ENCODE results near the gene RAB8A. TPM values are rescaled to one million over a fixed set of nuclear protein-coding genes. Genes with fewer than 3 reads are reported as not detected.

RAB8A gene
- total and polyA plus RNA-seq, 2 of the 8 experiments (the other 6 are each of a cell fraction or from before 2014, with no cell fraction given) = 65.8 to 97.0 TPM

DNA sequence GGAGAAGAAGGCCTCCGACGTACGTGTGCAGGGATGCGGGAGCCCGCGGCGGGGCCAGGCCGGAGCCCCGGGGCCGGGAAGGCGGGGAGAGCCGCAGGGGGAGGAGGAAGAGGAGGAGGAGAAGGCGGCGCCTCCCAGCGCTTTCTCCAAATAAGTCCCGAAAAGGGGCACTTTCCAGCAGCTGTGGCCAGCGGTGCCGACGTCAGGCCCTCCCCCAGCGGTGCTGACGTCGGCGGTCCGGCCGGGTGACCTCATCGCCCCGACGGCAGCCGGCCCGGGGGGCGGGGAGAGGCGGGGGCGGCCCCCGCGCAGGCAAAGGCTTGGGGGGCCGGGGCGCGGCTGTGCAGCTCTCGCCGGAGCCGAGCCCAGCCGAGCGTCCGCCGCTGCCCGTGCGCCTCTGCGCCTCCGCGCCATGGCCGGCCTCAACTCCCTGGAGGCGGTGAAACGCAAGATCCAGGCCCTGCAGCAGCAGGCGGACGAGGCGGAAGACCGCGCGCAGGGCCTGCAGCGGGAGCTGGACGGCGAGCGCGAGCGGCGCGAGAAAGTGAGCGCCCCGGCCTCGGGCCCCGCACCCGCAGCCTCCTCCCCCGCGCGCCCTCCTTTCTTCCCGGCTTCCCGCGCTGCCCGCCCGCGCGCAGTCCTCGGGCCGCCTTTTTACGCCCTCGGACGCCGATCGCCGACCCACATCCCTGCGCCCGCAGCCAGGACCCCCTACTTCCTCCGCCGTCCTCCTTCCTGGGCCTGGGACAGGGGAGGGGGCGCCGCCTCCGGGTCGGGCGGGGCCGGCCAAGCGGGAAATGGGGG, 35.3 kb upstream of the RAB8A start, which contains the start of gene TPM4:
TPM4 (plus strand) TSS at position 342 of the 804 bp plus-strand sequence; CDS start at position 413, 71 bp downstream.
- Histone ChIP-seq H3K9ac (replicated peaks in 1 of 4; ENCODE audit: extremely low read depth in 1 of 4, low read depth in 3 of 4, low read length in 3 of 4) (peak within 1 kb of the TSS; percentile 97 to 100 (median 100)), H2BK12ac (ENCODE audit: low read depth, low read length) (peak within 1 kb of the TSS; percentile 91), H3K79me2 (ENCODE audit: control insufficient read depth in 1 of 2, insufficient read depth in 2 of 2, low read length in 2 of 2) (peaks cover 16 to 48% of the 10 kb centered on the region in 2 experiments), H3K4ac (replicated peaks; ENCODE audit: insufficient read length, low read depth, low read length) (peak within 1 kb of the TSS; percentile 96), H4K5ac (ENCODE audit: insufficient read length, low read depth, low read length) (peak within 1 kb of the TSS; percentile 74), H2BK5ac (ENCODE audit: low read depth, low read length) (peak within 1 kb of the TSS; percentile 99), H3K4me2 (ENCODE audit: insufficient read depth in 1 of 2, low read depth in 2 of 2, low read length in 2 of 2) (peak within 1 kb of the TSS; percentile 76 to 79), H3K4me1 (replicated peaks in 1 of 4; ENCODE audit: control insufficient read depth in 3 of 4, insufficient read depth in 4 of 4, low read length in 3 of 4) (peaks cover 0 to 8% (median 7%) of the 10 kb centered on the region in 4 experiments; a peak in 5 of 7 replicates), H3K23me2 (ENCODE audit: low read depth, low read length) (no peaks in the 10 kb centered on the region; the same call in 1 of the 2 replicates), H3K23ac (ENCODE audit: insufficient read length) (no peak within 1 kb of the TSS), H3K36me3 (ENCODE audit: control insufficient read depth in 2 of 4, insufficient read depth in 4 of 4, low read length in 3 of 4) (peaks cover 3 to 8% (median 4%) of the 10 kb centered on the region in 4 experiments; a peak in 5 of 8 replicates), H2AFZ (ENCODE audit: low read length) (no peak within 1 kb of the TSS), H4K91ac (replicated peaks; ENCODE audit: insufficient read length, low read length) (peak within 1 kb of the TSS; percentile 89), H2BK120ac (replicated peaks; ENCODE audit: low read depth, low read length) (no peak within 1 kb of the TSS), H3K27me3 (replicated peaks in 1 of 4; ENCODE audit: control insufficient read depth in 3 of 4, extremely low read depth in 1 of 4, insufficient read depth in 3 of 4, low read length in 3 of 4) (no peaks in the 10 kb centered on the region), H3K27ac (ENCODE audit: low read depth, low read length) (peak within 1 kb of the TSS; percentile 98), H4K20me1 (replicated peaks in 1 of 2; ENCODE audit: control insufficient read depth in 1 of 2, insufficient read depth in 2 of 2, low read length in 2 of 2) (peaks cover 0 to 4% of the 10 kb centered on the region in 2 experiments), H3K4me3 (ENCODE audit: extremely low read depth in 1 of 4, insufficient read depth in 2 of 4, low read depth in 3 of 4, low read length in 4 of 4) (peak within 1 kb of the TSS; percentile 86 to 99 (median 96)), H2BK15ac (ENCODE audit: low read length) (peak within 1 kb of the TSS; percentile 92; the same call in 1 of the 2 replicates), H3K9me3 (ENCODE audit: insufficient read depth in 2 of 2, low read depth in 1 of 2, low read length in 1 of 2) (no peaks in the 10 kb centered on the region), H3K14ac (ENCODE audit: insufficient read length) (no peak within 1 kb of the TSS), H3K56ac (replicated peaks; ENCODE audit: insufficient read length, low read depth, low read length) (peak within 1 kb of the TSS; percentile 70), H3K18ac (ENCODE audit: extremely low read depth, low read length) (peak within 1 kb of the TSS; percentile 93), H3K79me1 (ENCODE audit: low read depth, low read length) (peaks cover 4% of the 10 kb centered on the region), H2AK5ac (ENCODE audit: low read depth, low read length) (peak within 1 kb of the TSS; percentile 86; the same call in 1 of the 2 replicates), H2BK20ac (ENCODE audit: low read length) (no peak within 1 kb of the TSS), H4K8ac (ENCODE audit: extremely low read depth, insufficient read depth, low read length) (peak within 1 kb of the TSS; percentile 99)
- no peak for FAIRE-seq
- CTCF ChIA-PET (ENCODE audit: partially characterized antibody) = interaction anchor here (0.7 to 9.6 kb wide), 4 partner anchors 14 to 1510 kb away, joined by 3 to 107 read pairs (median 4); partner anchors contain the start of gene RAB8A
- DNase-seq (ENCODE audit: low read depth in 1 of 2, low spot score in 2 of 2) = peak; percentile 85 to 92
- WGBS, 2 experiments (ENCODE audit: extremely low coverage in 1 of 2, insufficient coverage in 1 of 2, insufficient read length in 1 of 2, insufficient replicate concordance in 2 of 2, low coverage in 1 of 2, low lambda C conversion rate in 2 of 2, missing lambda C conversion rate in 1 of 2) = 1% methylated on average over 44 of the region's 101 CpGs; no CpG with 5 or more reads in 1 of the 2 experiments
- POLR2A ChIA-PET (ENCODE audit: partially characterized antibody) = interaction anchor here (0.6 to 22.4 kb wide), 29 partner anchors 11 to 886 kb away, joined by 3 to 582 read pairs (median 3); partner anchors contain the start of genes FAM32A, HSH2D and RAB8A
- TF ChIP-seq KDM4A (IDR thresholded peaks at IDR 0.05; ENCODE audit: low read depth, low read length, severe bottlenecking) (peak; percentile 12), PHF8 (conservative IDR thresholded peaks at IDR 0.05; ENCODE audit: low read depth, low read length) (peak; percentile 74), CREB1 (IDR thresholded peaks at IDR 0.05) (peak; percentile 94), CBX8 (IDR thresholded peaks at IDR 0.05; ENCODE audit: borderline replicate concordance, low read depth, low read length) (no peak), TBP (IDR thresholded peaks at IDR 0.05; ENCODE audit: low read depth, low read length) (peak; percentile 85; the same call in 1 of the 2 replicates), EP300 (IDR thresholded peaks at IDR 0.05; ENCODE audit: borderline replicate concordance in 1 of 2, low read depth in 2 of 2, low read length in 2 of 2) (peak in 1 of 2 experiments; percentile 82; a peak in 1 of 3 replicates), TCF12 (IDR thresholded peaks at IDR 0.05; ENCODE audit: low read depth, low read length) (no peak), POLR2A (IDR thresholded peaks at IDR 0.05; ENCODE audit: control extremely low read depth in 1 of 2, low read depth in 2 of 2, low read length in 2 of 2) (peak; percentile 80 to 98), SP2 (IDR thresholded peaks at IDR 0.05; ENCODE audit: low read length) (no peak), CHD1 (IDR thresholded peaks at IDR 0.05; ENCODE audit: low read depth, low read length) (no peak), TAF1 (IDR thresholded peaks at IDR 0.05; ENCODE audit: low read depth, low read length) (peak; percentile 89), GTF2F1 (IDR thresholded peaks at IDR 0.05; ENCODE audit: borderline replicate concordance, low read depth, low read length) (peak; percentile 35)

All from H1 (cell line).